Tibial artery (tissue), 4 donors: Measurements from ENCODE around the gene LLCFC1.
"Not testable (repeated sequence)": the region's sequence is repeated elsewhere in the genome, so short reads cannot be mapped to it uniquely, and the experiment has no call there.

Experiments
- DNase-seq, 2 donors: peaks; one replicate each; pipeline ENCODE4 v3.0.0-alpha.2; 2019
- H3K27ac ChIP-seq, 2 donors: fragments of 200-600 bp; sonication (generic) in 1 of 2; 1 replicate in 1 of 2; 2 replicates in 1 of 2; pipeline ENCODE4 v1.5.1; 2018 to 2019; ENCODE audit warnings: mild to moderate bottlenecking in 1 of 2
- H3K27me3 ChIP-seq, 2 donors: fragments of 200-600 bp; sonication (generic) in 1 of 2; one replicate each; pipeline versions ENCODE4 v1.5.1 to v1.6.0; 2016 to 2019
- H3K36me3 ChIP-seq, 3 donors: fragments of 200-600 bp; sonication (generic) in 2 of 3; one replicate each; pipeline ENCODE4 v1.5.1; 2016 to 2019; ENCODE audit warnings: mild to moderate bottlenecking in 2 of 3
- H3K4me1 ChIP-seq, 4 donors: fragments of 200-600 bp; sonication (generic) in 2 of 4; 1 replicate in 3 of 4; 2 replicates in 1 of 4; pipeline ENCODE4 v1.5.1; 2016 to 2019
- H3K4me3 ChIP-seq, 2 donors: fragments of 200-600 bp; sonication (generic) in 1 of 2; 1 replicate in 1 of 2; 2 replicates in 1 of 2; pipeline ENCODE4 v1.5.1; 2018 to 2019; ENCODE audit warnings: mild to moderate bottlenecking in 2 of 2
- H3K9me3 ChIP-seq, 3 donors: fragments of 200-600 bp; sonication (generic) in 1 of 3; one replicate each; pipeline ENCODE4 v1.5.1; 2016 to 2019
- intact Hi-C: fragments of 100-400 bp; cut with DNase I; formaldehyde crosslinking; loops from one replicate; pipeline ENCODE4 v1.15.0; 2023; ENCODE audit warnings: low total_unique reads
- TF ChIP-seq, protein P1 (sequence below), 2 experiments: fragments of 200-600 bp in 1 of 2; fragments of 450-650 bp in 1 of 2; IDR thresholded peaks; one replicate each; pipeline ENCODE4 v1.5.1; 2017 to 2019; ENCODE audit warnings: antibody characterized with exemption in 2 of 2, mild to moderate bottlenecking in 1 of 2, moderate library complexity in 1 of 2

LLCFC1 gene

DNA sequence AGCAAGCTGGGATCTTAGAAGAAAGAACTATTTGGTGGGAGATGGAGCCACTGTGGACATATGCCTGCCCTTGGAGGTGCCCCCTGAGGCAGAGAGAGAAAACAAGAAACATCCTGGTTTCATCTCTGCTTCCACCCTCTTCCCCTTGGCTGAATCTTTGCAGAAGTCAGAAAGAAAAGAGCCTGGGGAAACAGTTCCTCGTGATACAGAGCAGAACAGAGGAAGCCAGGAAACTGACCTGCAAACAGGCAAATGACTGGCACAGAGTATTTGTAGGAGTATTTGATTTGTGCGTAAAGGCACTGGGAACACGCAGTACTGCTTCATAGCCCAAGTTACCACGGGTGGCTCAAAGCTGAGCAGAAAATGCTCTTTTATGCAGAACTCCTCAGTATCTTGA, 29.9 kb downstream of the LLCFC1 start:
- TF ChIP-seq, protein P1, sequence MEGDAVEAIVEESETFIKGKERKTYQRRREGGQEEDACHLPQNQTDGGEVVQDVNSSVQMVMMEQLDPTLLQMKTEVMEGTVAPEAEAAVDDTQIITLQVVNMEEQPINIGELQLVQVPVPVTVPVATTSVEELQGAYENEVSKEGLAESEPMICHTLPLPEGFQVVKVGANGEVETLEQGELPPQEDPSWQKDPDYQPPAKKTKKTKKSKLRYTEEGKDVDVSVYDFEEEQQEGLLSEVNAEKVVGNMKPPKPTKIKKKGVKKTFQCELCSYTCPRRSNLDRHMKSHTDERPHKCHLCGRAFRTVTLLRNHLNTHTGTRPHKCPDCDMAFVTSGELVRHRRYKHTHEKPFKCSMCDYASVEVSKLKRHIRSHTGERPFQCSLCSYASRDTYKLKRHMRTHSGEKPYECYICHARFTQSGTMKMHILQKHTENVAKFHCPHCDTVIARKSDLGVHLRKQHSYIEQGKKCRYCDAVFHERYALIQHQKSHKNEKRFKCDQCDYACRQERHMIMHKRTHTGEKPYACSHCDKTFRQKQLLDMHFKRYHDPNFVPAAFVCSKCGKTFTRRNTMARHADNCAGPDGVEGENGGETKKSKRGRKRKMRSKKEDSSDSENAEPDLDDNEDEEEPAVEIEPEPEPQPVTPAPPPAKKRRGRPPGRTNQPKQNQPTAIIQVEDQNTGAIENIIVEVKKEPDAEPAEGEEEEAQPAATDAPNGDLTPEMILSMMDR (IDR thresholded peaks at IDR 0.05) = no peak
- no peak for DNase-seq
- H3K4me1 ChIP-seq = no peaks in the 10 kb centered on the region
- intact Hi-C loops = no loop called here
- no peaks in the 10 kb centered on the region for H3K36me3 ChIP-seq
- no peaks in the 10 kb centered on the region for H3K9me3 ChIP-seq
- no peaks in the 10 kb centered on the region for H3K27me3 ChIP-seq
- no peak overlapping the region for H3K27ac ChIP-seq
- no peak overlapping the region for H3K4me3 ChIP-seq

DNA sequence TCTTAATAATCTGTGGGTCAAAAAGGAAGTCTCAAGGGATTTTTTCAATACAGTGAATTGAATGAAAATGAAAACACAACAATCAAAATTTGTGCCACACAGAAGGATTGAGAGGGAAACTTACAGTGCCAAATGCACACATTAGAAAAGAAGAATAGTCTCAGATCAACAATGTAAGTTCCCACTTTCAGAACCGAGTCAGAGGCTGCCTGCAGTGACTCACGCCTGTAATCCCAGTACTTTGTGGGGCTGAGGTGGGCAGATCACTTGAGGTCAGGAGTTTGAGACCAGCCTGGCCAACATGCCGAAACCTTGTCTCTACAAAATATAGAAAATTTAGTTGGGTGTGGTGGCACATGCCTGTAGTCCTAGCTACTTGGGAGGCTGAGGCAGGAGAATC, 35.3 kb downstream of the LLCFC1 start:
- Histone ChIP-seq H3K27me3 (no peaks in the 10 kb centered on the region), H3K9me3 (no peaks in the 10 kb centered on the region), H3K27ac (no peak overlapping the region), H3K36me3 (no peaks in the 10 kb centered on the region), H3K4me3 (no peak overlapping the region), H3K4me1 (no peaks in the 10 kb centered on the region)
- intact Hi-C loops = no loop called here
- no peak for DNase-seq
- TF ChIP-seq, protein P1 (IDR thresholded peaks at IDR 0.05) = no peak

DNA sequence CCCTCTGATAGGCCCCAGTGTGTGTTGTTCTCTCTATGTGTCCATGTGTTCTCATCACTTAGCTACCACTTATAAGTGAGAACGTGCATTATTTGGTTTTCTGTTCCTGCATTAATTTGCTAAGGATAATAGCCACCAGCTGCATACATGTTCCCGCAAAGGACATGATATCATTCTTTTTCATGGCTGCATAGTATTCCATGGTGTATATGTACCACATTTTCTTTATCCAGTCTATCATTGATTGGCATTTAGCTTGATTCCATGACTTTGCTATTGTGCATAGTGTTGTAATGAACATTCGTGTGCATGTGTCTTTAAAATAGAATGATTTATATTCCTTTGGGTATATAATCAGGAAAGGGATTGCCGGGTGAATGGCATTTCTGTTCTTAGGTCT, 39.1 kb downstream of the LLCFC1 start:
- H3K27ac ChIP-seq, H3K27me3 ChIP-seq, H3K36me3 ChIP-seq, H3K4me3 ChIP-seq, H3K4me1 ChIP-seq, intact Hi-C loops, DNase-seq, H3K9me3 ChIP-seq: not testable (repeated sequence)

DNA sequence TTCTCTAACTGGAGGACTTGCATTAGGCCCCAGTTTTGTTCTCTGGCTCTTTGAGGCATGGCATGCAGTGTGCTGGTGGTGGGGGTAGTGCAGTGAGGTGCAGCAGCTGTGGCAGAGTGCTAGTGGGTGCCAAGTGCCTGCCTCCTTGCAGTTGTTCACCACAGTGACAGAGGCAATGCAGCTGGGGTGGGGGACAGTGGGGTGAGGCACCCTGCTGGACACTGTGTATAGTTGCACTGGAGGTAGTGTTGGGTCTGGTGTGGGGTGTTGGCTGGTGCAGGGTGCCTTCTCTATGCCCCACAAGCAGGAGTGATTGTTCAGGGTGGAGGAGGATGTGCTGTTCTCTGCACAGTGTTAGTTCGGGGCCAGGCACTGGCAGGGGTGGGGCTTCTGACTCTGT, 44.5 kb downstream of the LLCFC1 start:
- intact Hi-C loops = no loop called here
- H3K4me1 ChIP-seq = no peaks in the 10 kb centered on the region
- TF ChIP-seq, protein P1 (IDR thresholded peaks at IDR 0.05) = no peak
- no peak overlapping the region for H3K27ac ChIP-seq
- no peaks in the 10 kb centered on the region for H3K36me3 ChIP-seq
- no peak overlapping the region for H3K4me3 ChIP-seq
- DNase-seq = no peak
- H3K27me3 ChIP-seq = peaks cover 0 to 6% of the 10 kb centered on the region in 2 donors
- no peaks in the 10 kb centered on the region for H3K9me3 ChIP-seq

DNA sequence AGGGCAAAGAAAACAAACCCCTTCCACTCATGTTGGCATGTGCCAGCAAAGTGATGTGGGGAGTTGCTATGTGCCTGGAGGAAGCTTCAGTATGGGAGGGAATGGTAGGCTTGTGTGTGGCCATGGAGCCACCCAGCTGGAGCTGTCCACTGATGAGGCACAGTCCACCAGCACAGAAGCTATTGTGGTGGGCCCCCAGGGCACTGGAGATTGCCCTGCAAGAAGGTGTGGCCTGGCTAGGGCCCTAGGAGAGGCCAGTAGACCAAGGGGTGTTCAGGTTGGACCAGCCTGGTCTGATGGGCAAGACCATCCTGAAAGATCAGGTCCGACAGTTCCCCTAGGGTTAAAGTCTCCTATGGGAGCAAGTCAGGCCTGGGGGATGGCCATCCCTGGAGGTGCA, 45.0 kb downstream of the LLCFC1 start:
- intact Hi-C loops = no loop called here
- H3K36me3 ChIP-seq = no peaks in the 10 kb centered on the region
- H3K27ac ChIP-seq = no peak overlapping the region
- no peak for DNase-seq
- TF ChIP-seq, protein P1 (IDR thresholded peaks at IDR 0.05) = no peak
- no peaks in the 10 kb centered on the region for H3K9me3 ChIP-seq
- no peak overlapping the region for H3K4me3 ChIP-seq
- peaks cover 0 to 6% of the 10 kb centered on the region in 2 donors for H3K27me3 ChIP-seq
- H3K4me1 ChIP-seq = no peaks in the 10 kb centered on the region
